Epithelial cell of esophagus (primary cell): ENCODE measurements around the gene APBA2.

Experiments used
- DNase-seq: peaks from one replicate; pipeline ENCODE4 v3.0.0; 2010; ENCODE audit warnings: low read depth
- H3K4me3 ChIP-seq: 2 replicates; pipeline ENCODE4 v1.5.1; 2011; ENCODE audit warnings: mild to moderate bottlenecking, low read length, control low read depth
- TF ChIP-seq, protein P1 (sequence below): IDR thresholded peaks from 2 replicates; pipeline ENCODE4 v1.5.1; 2011; ENCODE audit warnings: low read depth, mild to moderate bottlenecking, low read length, control low read depth, inconsistent platforms; ENCODE audit not compliant: insufficient read depth; ENCODE audit errors: missing control alignments

APBA2 gene

DNA sequence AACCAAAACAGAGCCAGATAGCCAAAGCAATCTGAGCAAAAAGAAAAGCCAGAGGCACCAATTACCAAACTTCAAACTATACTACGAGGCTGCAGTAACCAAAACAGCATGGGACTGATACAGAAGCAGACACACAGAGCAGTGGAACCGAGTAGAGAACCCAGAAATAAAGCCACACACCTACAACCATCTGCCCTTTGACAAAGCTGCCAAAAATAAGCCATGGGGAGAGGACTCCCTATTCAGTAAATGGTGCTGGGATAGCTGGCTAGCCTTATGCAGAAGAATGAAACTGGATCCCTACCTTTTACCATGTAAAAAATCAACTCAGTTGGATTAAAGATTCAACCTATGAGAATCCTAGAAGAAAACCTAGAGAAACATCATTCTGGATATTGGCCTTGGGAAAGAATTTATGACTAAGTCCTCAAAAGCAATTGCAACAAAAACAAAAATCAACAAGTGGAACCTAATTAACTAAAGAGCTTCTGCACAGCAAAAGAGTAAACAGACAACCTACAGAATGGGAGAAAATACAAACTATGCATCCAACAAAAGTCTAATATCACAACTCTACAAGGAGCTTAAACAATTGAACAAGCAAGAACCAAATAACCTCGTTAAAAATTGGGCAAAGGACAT, 95.1 kb downstream of the APBA2 start:
- TF ChIP-seq, protein P1, sequence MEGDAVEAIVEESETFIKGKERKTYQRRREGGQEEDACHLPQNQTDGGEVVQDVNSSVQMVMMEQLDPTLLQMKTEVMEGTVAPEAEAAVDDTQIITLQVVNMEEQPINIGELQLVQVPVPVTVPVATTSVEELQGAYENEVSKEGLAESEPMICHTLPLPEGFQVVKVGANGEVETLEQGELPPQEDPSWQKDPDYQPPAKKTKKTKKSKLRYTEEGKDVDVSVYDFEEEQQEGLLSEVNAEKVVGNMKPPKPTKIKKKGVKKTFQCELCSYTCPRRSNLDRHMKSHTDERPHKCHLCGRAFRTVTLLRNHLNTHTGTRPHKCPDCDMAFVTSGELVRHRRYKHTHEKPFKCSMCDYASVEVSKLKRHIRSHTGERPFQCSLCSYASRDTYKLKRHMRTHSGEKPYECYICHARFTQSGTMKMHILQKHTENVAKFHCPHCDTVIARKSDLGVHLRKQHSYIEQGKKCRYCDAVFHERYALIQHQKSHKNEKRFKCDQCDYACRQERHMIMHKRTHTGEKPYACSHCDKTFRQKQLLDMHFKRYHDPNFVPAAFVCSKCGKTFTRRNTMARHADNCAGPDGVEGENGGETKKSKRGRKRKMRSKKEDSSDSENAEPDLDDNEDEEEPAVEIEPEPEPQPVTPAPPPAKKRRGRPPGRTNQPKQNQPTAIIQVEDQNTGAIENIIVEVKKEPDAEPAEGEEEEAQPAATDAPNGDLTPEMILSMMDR, result no peak
- no peak for DNase-seq
- no peak overlapping the region for H3K4me3 ChIP-seq

DNA sequence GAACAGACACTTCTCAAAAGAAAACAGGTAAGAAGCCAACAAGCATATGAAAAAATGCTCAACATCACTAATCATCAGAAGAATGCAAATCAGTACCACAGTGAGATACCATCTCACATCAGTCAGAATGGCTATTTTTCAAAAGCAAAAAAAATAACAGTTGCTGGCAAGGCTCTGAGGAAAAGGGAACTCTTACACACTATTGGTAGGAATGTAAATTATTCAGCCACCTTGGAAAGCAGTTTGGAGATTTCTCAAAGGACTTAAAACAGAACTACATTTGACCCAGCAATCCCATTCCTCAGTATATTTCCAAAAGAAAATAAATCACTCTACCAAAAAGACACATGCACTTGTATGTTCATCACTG, 95.6 kb downstream of the APBA2 start:
- TF ChIP-seq, protein P1, result no peak
- no peak overlapping the region for H3K4me3 ChIP-seq
- DNase-seq, result no peak

DNA sequence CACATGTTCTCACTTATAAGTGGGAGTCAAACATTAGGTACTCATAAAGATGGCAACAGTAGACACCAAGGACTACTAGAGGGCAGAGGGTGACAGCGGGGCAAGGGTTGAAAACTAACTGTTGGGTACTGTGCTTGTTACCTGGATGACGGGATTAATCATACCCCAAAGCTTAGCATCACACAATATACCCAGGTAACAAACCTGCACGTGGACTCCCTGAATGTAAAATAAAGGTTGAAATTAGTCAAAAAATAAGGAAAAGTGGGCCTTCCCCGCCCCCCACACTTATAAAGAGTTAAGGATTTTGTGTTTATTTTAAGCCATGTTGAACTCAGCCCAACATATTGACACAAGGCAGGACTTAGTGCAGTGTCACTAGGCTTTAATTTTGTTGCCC, 96.1 kb downstream of the APBA2 start:
- TF ChIP-seq, protein P1, result no peak
- no peak overlapping the region for H3K4me3 ChIP-seq
- DNase-seq, result no peak

DNA sequence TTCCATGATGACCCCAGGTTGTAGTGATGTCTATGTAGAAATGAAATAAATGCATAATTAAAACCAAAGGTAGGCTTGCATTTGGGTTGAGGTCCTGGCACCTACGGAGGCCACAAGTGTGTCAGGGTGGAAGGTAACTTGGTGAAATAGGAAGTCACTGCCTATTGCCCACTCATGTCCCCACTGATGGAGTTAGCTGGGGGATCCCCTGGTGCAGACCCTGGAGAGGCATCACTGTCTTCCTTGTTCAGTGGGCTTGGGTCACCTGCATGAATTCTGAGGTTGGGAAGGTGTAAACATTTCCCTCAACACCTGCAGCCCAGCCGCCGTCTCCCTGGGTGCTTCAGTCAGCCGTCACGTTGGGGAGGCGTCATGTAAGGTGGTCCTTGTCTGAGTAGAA, 97.1 kb downstream of the APBA2 start:
- TF ChIP-seq, protein P1, result no peak
- DNase-seq, result no peak
- H3K4me3 ChIP-seq, result no peak overlapping the region

DNA sequence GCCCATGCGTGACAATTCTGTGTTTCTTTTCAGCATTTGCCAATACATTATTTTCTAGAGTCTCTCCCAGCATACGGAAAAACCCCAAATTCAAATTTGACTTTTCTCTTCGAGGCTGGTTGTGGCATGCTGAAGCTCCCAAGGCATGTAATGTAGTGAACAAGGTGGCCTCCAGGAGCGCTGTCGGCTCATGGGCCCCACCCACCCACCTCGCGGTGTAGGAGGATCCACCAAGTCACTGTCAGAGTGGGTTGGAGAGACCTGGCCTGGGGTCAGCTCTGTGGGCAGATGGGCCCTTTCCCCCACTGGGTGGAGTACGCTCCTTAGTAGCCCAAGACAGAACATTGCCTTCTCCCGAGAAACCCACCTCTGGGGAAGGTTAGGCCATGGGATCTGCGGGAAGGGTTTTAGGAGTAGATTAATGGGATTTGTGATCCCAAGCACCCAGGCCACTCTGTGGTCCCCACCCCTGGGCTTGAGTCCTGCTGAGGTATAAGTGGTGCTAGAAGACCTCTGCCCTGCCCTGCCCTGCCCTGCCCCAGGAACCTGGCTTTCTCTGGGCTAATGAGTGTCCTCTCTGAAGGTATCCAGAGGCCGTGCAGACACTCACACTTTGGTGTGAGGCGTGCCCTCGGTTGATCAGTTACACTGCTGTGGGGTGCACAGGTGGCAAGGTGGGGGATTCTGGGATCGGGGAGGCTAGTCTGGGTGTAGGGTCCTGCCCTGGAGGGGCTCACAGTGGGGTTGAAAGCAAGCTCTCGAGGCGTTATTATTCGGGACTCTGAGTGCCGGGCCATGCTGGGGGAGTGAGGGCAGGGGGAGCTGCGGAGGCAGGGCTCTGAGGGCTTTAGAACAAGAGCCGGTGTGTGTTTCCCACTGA, 97.9 kb downstream of the APBA2 start:
- TF ChIP-seq, protein P1, result no peak
- no peak for DNase-seq
- H3K4me3 ChIP-seq, result no peak overlapping the region

DNA sequence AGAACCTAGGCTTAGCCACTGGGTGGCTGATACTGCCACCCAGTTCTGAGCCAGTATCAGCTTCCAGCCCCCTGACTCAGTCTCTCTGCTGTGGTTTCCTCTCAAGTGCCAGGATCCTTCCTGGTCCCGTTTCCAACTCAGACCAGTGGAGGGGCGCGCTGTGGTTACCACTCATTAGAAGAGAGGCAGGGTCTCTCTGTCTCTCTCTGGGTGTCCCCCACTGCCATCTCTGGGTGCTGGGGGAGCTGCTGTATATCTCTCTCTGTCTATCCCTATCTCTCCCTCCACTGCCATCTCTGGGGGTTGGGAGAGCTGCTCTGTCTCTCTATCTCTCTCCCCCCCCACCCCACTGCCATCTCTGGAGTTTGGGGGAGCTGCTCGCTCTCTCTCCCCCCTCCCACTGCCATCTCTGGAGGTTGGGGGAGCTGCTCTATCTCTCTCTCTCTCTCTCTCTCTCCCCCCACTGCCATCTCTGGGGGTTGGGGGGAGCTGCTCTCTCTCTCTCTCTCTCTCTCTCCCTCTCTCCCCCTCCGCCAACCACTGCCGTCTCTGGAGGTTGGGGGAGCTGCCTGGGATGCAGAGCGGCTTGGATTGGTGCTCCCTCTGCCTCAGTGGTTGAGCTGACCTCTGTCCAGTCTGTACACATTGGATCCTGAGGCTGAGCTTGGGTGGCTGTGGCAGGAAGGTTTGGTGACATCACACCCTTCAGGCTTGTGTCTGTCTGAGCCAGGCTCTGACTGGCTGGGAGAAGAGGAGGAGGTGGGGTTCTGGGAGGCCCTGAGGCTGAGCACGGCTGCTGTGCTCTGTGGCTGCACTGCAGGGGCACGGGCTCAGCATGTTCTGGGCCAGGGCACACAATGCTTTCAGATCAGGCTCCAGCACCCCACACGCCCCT, 98.9 kb downstream of the APBA2 start:
- peak; percentile 20 for DNase-seq
- TF ChIP-seq, protein P1, result no peak
- H3K4me3 ChIP-seq, result no peak overlapping the region
